Prostate gland (tissue), 2 donors: ENCODE results near the gene STXBP5L. TPM values are rescaled to one million over a fixed set of nuclear protein-coding genes. Genes with fewer than 3 reads are reported as not detected.
A peak's percentile ranks its signal among the peaks of the same experiment; 100 is the strongest.
"Not testable (repeated sequence)": the region's sequence is repeated elsewhere in the genome, so short reads cannot be mapped to it uniquely, and the experiment has no call there.

ENCODE experiments used
- DNase-seq: peaks from one replicate; pipeline ENCODE4 v3.0.0-alpha.2; 2019; ENCODE audit warnings: low spot score
- H3K27ac ChIP-seq, 2 donors: fragments of 200-600 bp; sonication (generic); 2 replicates each; pipeline ENCODE4 v1.5.1; 2017 to 2019
- H3K27me3 ChIP-seq: fragments of 200-600 bp; sonication (generic); replicated peaks from 2 replicates; pipeline ENCODE4 v1.5.1; 2019; ENCODE audit not compliant: insufficient read depth
- H3K36me3 ChIP-seq, 2 donors: fragments of 200-600 bp; sonication (generic); 1 replicate in 1 of 2; 2 replicates in 1 of 2; pipeline versions ENCODE4 v1.5.1 to v1.8.1; 2017 to 2019
- H3K4me1 ChIP-seq: fragments of 200-600 bp; sonication (generic); replicated peaks from 2 replicates; pipeline ENCODE4 v1.5.1; 2019
- H3K4me3 ChIP-seq, 2 donors: fragments of 200-600 bp; sonication (generic); 2 replicates each; pipeline ENCODE4 v1.5.1; 2017 to 2019
- H3K9me3 ChIP-seq: fragments of 200-600 bp; sonication (generic); 2 replicates; pipeline ENCODE4 v1.5.1; 2017
- CTCF ChIP-seq, 4 experiments: fragments of 200-600 bp in 2 of 4; fragments of 450-650 bp in 2 of 4; sonication (generic) in 2 of 4; IDR thresholded peaks; 1 replicate in 3 of 4; 2 replicates in 1 of 4; pipeline ENCODE4 v1.5.1; 2016 to 2019; ENCODE audit warnings: antibody characterized with exemption in 4 of 4, mild to moderate bottlenecking in 2 of 4, moderate library complexity in 2 of 4
- POLR2A ChIP-seq: fragments of 450-650 bp; IDR thresholded peaks from one replicate; pipeline ENCODE4 v1.6.1; 2016; ENCODE audit warnings: antibody characterized with exemption, mild to moderate bottlenecking
- POLR2AphosphoS5 ChIP-seq: sonication (generic); formaldehyde crosslinking; IDR thresholded peaks from one replicate; pipeline ENCODE4 v1.6.1; 2017; ENCODE audit warnings: antibody characterized with exemption
- WGBS: methylation state at CpG from one replicate; pipeline ENCODE4 v1.1.5; 2018; 5-methylcytosine and 5-hydroxymethylcytosine counted together
- intact Hi-C: fragments of 100-400 bp; cut with DNase I; formaldehyde crosslinking; loops from one replicate; pipeline ENCODE4 v1.14.2; 2022
- total RNA-seq, 2 donors: library from RNA; depleted of rRNA; stranded (reverse); fragments of >200 nt; gene quantifications; one replicate each; pipeline ENCODE4 v1.1.0, GENCODE V29; 2016

Gene STXBP5L
- total RNA-seq, 2 donors from 2014 or later, result 2.6 to 4.8 TPM

DNA sequence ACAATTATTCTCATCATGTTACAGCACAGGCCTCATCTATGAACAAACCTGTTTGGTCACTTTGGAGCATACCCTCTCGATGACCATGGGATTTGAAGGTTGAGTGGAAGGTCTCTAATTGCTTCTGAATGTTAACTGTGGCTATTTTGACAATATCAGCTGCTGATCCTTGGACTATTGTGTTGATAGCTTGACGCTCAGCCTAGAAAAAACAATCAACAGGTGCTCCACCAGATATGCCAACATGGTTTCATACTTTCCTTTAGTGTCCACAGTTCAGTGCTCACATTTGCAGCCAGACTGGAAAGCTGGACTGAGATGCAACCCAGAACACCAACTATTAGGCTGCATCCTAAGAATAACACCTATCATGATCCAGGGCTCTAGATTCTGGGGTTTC, 528.1 kb downstream of the STXBP5L start:
- Histone ChIP-seq H3K27ac (no peak overlapping the region), H3K9me3 (no peaks in the 10 kb centered on the region), H3K4me3 (no peak overlapping the region), H3K36me3 (no peaks in the 10 kb centered on the region), H3K4me1 (no peaks in the 10 kb centered on the region), H3K27me3 (no peaks in the 10 kb centered on the region)
- no peak for TF ChIP-seq CTCF (IDR thresholded peaks at IDR 0.05)
- TF ChIP-seq POLR2A, result no peak
- TF ChIP-seq POLR2AphosphoS5, result no peak
- intact Hi-C loops, result no loop called here
- DNase-seq, result no peak
- whole genome bisulfite sequencing, result 84% methylated on average over 2 of the region's 2 CpGs

DNA sequence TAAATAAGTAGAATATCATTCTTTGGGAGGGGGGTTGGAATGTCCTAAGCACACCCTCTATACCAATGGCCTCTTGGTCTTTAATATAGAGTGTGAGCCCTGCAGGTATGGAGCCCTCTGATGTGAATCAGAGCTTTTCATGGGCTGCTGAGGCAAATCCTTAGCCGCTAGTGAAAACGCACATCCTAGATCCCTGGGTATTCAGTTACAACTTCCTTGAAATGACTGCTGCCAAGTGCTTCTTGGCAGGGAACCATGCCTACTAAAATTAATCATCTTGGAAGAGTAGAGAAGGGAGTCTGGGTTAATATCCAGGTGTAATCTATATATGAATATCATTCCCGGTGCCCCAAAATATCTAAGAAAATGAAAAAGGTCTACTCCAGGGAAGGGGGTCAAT, 528.6 kb downstream of the STXBP5L start:
- WGBS, result 26% methylated on average over 3 of the region's 3 CpGs
- Histone ChIP-seq H3K27me3 (no peaks in the 10 kb centered on the region), H3K27ac (no peak overlapping the region), H3K4me1 (no peaks in the 10 kb centered on the region), H3K9me3 (no peaks in the 10 kb centered on the region), H3K4me3 (no peak overlapping the region), H3K36me3 (no peaks in the 10 kb centered on the region)
- TF ChIP-seq POLR2AphosphoS5 (peak; percentile 36), POLR2A (no peak)
- peak; percentile 45 for DNase-seq
- intact Hi-C loops, result no loop called here

- Histone ChIP-seq H3K4me1 (no peaks in the 10 kb centered on the region), H3K36me3 (no peaks in the 10 kb centered on the region), H3K27me3 (no peaks in the 10 kb centered on the region), H3K27ac (no peak overlapping the region), H3K4me3 (no peak overlapping the region), H3K9me3 (no peaks in the 10 kb centered on the region)
- intact Hi-C loops, result loop anchor here (5.0 kb wide), 1 partner anchor 144 kb away; no protein-coding TSS in a partner anchor
- WGBS, result 97% methylated on average over 1 of the region's 1 CpG
- no peak for TF ChIP-seq CTCF (IDR thresholded peaks at IDR 0.05)
- TF ChIP-seq POLR2AphosphoS5, result no peak
- TF ChIP-seq POLR2A, result no peak
- no peak for DNase-seq
Observed at GRCh38 chr3:121443456-121443855, 535.5 kb downstream of the STXBP5L start.

DNA sequence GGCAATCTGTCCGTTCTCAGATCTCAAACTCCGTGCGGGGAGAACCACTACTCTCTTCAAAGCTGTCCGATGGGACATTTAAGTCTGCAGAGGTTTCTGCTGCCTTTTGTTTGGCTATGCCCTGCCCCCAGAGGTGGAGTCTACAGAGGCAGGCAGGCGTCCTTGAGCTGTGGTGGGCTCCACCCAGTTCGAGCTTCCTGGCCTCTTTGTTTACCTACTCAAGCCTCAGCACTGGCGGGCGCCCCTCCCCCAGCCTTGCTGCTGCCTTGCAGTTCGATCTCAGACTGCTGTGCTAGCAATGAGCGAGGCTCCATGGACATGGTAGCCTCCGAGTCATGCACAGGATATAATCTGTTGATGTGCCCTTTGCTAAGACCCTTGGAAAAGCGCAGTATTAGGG, 543.7 kb downstream of the STXBP5L start:
- H3K27ac ChIP-seq, H3K9me3 ChIP-seq, H3K27me3 ChIP-seq, H3K36me3 ChIP-seq, H3K4me3 ChIP-seq, DNase-seq, intact Hi-C loops, H3K4me1 ChIP-seq: not testable (repeated sequence)
- 88% methylated on average over 12 of the region's 12 CpGs for WGBS

GRCh38 chr3:121462565-121462964, 554.6 kb downstream of the STXBP5L start:
- 97% methylated on average over 3 of the region's 3 CpGs for WGBS
- H3K4me3 ChIP-seq, result no peak overlapping the region
- H3K27me3 ChIP-seq, result no peaks in the 10 kb centered on the region
- H3K27ac ChIP-seq, result no peak overlapping the region
- H3K36me3 ChIP-seq, result no peaks in the 10 kb centered on the region
- no peaks in the 10 kb centered on the region for H3K9me3 ChIP-seq
- no peak for TF ChIP-seq POLR2AphosphoS5
- no peak for DNase-seq
- H3K4me1 ChIP-seq, result no peaks in the 10 kb centered on the region
- intact Hi-C loops, result no loop called here

DNA sequence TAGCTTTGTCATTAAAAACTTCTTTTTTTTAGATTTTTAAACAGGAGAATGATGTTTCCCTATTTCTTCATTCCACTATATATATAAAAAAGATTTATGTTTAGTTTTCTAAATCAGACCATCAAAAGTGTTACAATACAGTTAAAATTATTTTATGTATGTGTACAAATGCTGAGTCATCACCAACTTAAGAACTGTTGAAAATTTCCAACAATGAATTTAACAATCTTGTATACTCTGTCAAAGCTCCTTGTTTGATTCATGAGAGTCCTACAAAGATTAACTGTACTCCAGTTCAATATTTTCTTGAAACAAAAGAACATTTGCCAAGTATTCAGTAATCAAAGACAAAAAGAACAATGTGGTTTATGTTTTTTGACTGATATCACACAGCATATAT, 555.7 kb downstream of the STXBP5L start:
- H3K27me3 ChIP-seq, result no peaks in the 10 kb centered on the region
- H3K4me1 ChIP-seq, result no peaks in the 10 kb centered on the region
- no peak overlapping the region for H3K27ac ChIP-seq
- no peaks in the 10 kb centered on the region for H3K36me3 ChIP-seq
- H3K9me3 ChIP-seq, result no peaks in the 10 kb centered on the region
- H3K4me3 ChIP-seq, result no peak overlapping the region
- DNase-seq, result no peak
- no peak for TF ChIP-seq POLR2AphosphoS5
- TF ChIP-seq POLR2A, result no peak
- intact Hi-C loops, result no loop called here

DNA sequence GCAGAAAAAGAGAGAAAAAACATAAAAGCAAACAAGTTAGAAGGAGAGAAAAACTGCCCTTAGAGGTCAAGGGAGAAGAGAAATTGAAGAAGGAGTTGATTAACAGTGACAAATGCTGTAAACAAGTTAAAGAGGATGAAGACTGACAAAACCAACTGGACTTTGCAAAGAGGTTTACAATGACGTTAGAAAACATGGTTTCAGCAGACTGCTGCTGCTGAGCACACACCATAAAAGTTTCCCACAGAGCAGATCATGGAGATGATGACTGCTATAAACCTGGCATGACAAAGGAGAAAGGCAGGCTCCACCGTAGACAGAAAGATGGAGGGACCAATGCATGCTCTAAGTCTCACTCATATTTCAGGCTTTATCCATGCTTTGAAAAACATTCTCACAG, 559.1 kb downstream of the STXBP5L start:
- peak; percentile 47 for TF ChIP-seq POLR2AphosphoS5
- no peak for TF ChIP-seq POLR2A
- no peak for DNase-seq
- WGBS, result 33% methylated on average over 2 of the region's 2 CpGs
- Histone ChIP-seq H3K27ac (no peak overlapping the region), H3K9me3 (no peaks in the 10 kb centered on the region), H3K27me3 (no peaks in the 10 kb centered on the region), H3K36me3 (no peaks in the 10 kb centered on the region), H3K4me3 (no peak overlapping the region), H3K4me1 (no peaks in the 10 kb centered on the region)
- intact Hi-C loops, result no loop called here
